HG02870 (cell line): ENCODE data around the gene BRD9.

Experiments
- ATAC-seq: cut with Tn5 transposase; IDR thresholded peaks from one replicate; pipeline ENCODE4 v1.9.1; 2021; ENCODE audit warnings: mild to moderate bottlenecking, moderate library complexity; ENCODE audit not compliant: unreplicated experiment

BRD9 gene

DNA sequence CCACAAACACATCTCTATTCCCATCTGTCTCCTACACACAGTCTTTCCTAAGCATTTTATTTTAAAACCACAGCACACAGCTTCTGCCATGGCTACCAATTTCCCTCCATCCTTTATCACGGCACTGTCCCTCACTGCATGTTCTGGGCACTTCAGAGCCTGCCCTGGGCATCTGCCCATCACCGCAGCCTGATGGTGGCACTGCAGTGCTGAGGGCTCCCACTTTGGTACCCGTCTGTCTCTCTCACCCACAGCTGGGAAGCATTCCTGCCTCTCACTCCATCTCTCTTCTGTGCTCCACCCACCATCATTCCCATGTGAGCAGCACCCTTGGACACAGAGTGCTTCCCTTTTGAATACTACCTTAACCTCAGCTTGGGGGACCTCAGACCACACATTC is 73.5 kb downstream of the BRD9 start:
- no peak for ATAC-seq

DNA sequence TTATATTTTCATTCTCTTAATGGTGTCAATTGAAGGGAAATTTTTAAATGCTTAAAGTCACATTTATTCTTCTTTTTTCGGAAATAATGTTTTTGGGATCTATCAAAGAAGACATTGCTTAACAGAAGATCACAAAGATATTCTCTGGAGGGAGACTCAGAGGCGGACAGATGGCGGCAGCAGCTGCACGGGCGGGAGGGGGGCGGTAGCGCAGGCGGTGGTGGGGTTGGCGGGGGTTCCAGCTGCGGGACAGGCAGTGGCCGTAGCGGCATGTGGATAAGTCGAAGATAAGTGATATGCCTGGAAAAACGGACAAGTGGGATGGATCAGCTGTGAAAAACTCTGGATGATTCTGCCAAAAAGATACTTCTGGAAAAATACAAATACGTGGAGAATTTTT is 76.4 kb downstream of the BRD9 start:
- ATAC-seq: no peak

DNA sequence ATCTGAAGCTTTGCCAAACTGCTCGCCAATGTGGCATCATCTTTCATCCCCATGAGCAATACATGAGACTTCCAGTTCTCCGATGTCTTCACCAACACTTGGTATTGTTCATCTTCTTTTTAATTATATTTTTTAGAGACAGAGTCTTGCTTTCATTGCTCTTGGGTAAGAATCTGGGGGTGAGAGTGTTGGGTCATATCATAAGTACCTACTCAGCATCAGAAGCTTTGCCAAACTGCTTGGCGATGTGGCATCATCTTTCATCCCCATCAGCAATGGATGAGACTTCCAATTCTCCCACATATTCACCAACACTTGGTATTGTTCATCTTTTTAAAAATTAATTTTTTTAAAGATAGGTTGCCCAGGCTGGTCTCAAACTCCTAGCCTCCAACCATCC is 77.2 kb downstream of the BRD9 start:
- ATAC-seq: no peak
